HG03469 (cell line): ENCODE data around the gene ARHGAP24.
"Not testable (repeated sequence)": the region's sequence is repeated elsewhere in the genome, so short reads cannot be mapped to it uniquely, and the experiment has no call there.

Experiments
- ATAC-seq: cut with Tn5 transposase; IDR thresholded peaks from one replicate; pipeline ENCODE4 v1.9.1; 2021; ENCODE audit warnings: mild to moderate bottlenecking, moderate library complexity, moderate number of reproducible peaks; ENCODE audit not compliant: unreplicated experiment

The ARHGAP24 gene

GRCh38 chr4:85482010-85482738, 7.2 kb downstream of the ARHGAP24 start:
- ATAC-seq: no peak

DNA sequence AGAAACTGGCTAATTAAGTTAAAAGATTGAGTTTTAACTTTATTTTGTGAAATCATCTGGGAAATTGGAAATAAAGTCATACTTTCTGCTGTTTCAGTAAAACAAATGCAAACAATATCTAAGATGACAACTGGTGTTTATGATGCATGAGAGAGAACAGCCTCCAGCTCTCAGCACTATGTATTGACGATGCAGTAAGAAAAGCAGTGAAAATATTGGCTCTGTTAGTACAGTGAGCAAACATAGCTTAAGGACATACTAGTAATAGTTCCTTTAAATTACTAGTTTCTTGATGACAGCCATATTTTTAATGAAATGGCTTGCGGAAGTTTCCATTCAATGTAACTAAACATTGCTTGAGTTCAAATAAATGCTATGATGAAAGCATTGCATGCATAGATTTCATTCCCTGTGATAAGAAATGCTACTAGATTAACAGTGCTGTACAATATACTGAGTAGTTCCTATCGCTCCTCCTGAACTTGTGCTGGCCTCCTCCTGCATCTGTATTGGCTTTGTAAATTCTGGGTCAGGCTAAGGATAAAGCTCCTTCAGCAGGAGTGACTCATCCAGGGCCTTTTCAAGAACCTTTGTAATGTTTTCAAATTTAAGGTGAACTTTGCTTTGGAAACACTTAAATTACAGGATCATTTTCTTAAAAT, 11.6 kb downstream of the ARHGAP24 start:
- no peak for ATAC-seq

DNA sequence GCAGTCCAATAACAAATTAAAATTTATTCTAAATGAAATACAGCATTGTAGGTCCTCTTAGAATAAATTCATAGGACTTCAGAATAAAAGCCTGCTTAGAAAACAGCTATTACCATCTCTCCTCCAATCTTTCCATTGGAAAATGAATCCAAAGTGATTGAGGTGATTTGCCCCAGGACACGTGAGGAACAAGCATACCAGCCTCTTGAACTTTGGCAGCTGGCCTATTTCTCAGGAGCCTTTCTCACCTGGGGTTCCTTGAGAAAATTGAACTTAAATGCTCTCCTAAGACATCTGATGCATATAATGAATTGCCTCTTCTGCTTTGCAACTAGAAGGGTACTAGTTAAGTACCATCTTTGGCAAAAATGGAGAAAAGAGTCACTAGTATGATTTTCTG, 13.5 kb downstream of the ARHGAP24 start:
- no peak for ATAC-seq

DNA sequence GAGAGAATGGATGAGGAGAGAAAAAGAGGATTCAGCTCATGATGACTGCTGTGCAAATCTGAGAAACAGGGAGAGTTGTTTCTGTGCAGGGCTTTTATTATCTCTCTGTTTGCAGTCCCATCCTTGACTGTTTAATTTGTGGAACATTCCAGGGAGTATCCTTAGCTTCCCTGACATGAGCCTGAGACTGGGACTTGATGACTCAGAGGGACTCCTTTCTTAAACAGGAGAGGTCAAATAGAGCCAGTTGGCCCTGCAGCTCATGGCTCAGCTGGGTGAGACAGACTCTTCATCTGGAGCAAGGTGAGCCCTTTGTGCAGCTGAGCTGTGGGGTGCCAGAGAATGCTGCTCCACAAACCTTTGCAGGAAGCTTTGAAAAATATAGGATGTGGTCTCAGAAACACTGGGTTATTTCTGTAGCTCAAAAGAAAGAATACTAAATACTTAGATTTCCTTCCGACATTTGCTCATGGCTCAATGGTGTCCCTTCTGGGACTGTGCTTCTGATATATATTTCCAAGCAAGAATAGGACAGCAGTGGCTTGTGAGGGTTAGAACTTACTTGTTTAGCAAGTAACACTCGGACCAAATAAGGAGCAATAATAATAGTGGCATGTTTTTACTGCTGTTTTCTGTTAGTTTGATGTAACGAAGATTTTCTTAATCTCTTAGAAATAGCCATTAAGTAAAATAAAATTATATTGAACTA, 14.5 kb downstream of the ARHGAP24 start:
- no peak for ATAC-seq

DNA sequence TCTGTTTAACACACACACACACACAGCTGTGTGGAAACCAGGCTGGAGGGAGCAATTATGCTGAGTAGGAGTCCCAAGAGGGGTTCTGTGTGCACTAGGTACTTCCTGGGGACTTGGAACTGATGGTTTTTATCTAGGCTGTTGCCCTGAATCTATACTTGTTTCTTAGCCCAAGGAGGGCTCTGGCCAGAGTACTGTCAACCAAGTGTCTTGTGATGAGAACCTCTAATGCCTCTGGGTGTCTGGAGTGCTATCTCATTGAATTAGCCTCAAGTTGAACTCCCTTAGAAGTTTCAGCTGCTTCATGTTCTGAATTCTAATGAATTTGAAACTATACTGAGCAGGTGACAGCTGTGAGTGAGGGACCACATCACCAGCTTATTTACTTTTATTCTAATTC, 16.6 kb downstream of the ARHGAP24 start:
- ATAC-seq: peak; percentile 53

- no peak for ATAC-seq
Measured at GRCh38 chr4:85492336-85492735, 17.4 kb downstream of the ARHGAP24 start.

DNA sequence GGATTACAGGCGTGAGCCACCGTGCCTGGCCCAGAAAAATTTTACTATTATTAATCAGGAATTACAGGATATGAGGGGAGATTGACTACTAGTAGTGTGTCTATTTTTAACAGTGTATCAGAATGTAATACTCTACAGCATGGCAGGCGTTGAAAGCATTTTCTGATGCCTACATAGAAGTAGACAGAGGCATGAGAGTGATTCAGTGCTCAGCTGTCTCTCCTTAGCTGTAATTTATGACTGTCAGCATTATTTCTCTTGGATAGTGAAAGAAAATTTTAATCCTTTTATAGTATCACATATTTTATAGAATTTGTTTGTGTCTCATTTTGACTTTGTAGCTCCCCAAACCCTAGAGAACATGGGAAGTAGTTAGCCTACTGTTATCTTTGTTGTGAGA, 20.7 kb downstream of the ARHGAP24 start:
- no peak for ATAC-seq

- no peak for ATAC-seq
Measured at GRCh38 chr4:85496126-85496849, 21.3 kb downstream of the ARHGAP24 start.

DNA sequence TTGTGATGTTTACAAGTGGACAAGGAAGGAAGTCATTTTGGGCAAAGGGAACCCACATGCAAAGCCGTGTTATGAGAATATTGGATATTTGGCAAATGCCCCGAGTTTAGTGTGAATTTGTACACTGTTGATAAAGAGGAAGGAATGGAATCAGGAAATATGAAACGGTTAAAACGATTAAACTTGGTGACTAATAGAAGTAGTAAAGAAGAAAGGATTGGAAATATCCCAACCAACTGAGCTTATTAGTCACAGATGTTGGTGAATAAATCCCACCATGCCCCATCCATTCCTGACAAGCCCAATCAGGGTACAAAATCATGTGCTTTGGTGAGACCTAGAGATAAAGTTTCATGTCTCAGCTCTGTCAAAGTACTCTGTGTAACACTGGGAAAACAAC, 22.0 kb downstream of the ARHGAP24 start:
- ATAC-seq: no peak

DNA sequence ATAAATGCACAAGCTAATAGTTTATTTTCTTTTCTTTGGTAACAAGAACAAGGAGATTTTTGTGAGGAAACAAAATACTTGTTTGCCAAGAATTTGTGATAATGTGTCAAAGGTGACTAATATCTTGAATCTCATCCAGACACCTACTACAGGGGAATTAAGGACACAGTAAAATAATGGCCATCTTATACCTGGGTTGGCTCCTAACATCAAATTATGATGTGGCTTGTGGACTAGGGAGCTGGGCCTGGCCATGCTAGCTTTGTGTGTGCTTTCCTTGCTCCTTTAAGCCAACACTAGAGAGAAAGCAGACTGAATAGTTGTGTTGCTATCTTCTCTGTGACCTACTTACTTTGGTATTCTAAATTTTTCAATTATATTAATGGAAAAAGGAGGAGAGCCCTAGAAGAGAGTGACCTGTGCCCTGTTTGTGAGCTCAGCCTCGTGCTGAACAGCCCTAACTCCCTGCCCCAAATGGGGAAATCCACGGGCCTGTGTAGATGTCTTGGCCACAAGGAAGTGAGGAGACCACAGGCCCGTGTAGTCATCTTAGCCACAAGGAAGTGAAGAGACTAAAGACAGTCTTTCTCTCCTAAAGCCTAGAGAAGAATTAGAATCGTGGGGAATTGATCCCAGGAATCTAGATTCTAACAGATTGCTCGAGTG, 23.3 kb downstream of the ARHGAP24 start:
- ATAC-seq: peak; percentile 96

DNA sequence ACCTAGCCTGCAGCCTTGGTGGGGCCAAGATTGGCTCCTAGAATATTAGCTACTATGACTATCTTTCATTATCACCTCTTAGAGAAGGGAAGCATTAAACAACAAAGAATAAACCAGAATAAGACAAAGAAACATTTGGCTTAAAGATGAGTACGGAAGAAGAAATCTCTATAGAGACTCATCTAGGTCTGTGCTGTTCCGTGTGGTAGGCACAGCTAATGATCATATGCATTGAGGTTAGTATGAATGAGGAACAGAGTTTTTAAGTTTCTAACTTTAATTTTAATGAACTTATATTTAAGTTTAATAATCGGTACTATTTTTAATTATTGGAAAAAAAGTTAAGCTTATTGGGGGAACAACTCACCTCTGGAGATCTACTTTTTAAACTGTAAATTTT, 24.6 kb downstream of the ARHGAP24 start:
- ATAC-seq: no peak

DNA sequence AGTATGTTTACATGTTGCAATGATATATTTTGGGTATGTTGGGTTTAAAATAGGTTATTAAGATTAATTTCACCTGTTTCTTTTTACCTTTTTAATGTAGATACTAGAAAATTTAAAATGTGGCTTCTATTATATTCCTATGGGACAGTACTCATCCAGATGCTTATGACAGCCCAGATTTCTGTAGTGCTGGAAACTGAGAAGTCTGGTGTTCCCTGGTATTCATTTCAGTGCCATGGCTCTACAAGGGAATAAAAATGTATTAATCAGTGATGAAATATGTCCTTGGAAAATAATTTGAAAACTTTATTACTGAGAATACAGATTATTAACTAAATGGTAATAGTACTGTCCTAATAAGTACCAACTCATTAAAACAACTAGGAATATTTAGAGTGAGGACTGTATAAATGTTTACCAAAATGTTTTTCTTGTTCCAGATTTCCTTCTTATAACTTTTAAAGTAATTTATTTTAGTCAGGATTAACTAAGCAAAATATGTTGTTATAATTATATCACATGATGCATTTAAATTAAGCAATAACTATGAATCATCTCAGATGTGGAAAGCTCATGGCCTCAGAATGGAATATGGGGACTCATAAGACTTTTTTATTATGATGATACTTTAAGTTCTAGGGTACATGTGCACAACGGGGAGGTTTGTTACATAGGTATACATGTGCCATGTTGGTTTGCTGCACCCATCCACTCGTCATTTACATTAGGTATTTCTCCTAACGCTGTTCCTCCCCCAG, 25.3 kb downstream of the ARHGAP24 start:
- ATAC-seq: no peak

- ATAC-seq: not testable (repeated sequence)
Measured at GRCh38 chr4:85501145-85501544, 26.2 kb downstream of the ARHGAP24 start.

- ATAC-seq: no peak
Measured at GRCh38 chr4:85508654-85509053, 33.7 kb downstream of the ARHGAP24 start.

DNA sequence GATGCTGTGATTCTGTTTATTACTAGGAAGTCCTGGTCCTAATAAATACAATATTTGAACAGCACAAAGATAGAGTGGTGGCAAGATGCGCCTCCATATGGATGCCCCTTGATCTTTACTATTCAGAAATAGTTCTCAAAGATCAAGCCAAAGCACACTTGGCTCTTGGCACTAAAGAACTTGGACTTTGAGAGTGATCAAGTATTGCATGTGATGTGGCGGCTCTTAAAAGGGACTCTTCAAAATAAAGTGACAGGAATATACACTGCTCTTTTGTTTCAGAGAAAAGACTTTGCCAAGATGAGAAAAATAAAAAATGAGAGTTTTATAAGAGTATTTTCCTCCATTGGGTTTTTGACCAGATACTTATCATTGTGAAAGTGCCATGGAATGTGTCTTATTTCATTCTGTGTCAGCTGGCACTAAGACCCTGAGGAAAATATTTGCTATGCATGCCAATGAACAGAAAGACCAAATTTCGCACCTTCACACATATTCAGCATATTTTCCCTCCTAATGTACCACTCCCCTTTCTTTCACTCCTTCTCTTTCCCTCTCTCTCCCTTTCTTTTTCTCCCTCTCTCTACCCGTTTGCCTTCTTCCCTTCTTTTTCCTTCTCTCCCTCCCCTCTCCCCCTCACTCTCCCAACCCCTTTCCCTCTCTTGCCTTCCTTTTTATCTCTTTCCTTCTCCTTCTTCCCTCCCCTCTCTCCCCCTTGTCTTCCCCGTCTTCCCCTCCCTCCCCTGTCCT, 35.1 kb downstream of the ARHGAP24 start:
- ATAC-seq: no peak

GRCh38 chr4:85510632-85510984, 35.7 kb downstream of the ARHGAP24 start:
- ATAC-seq: no peak

DNA sequence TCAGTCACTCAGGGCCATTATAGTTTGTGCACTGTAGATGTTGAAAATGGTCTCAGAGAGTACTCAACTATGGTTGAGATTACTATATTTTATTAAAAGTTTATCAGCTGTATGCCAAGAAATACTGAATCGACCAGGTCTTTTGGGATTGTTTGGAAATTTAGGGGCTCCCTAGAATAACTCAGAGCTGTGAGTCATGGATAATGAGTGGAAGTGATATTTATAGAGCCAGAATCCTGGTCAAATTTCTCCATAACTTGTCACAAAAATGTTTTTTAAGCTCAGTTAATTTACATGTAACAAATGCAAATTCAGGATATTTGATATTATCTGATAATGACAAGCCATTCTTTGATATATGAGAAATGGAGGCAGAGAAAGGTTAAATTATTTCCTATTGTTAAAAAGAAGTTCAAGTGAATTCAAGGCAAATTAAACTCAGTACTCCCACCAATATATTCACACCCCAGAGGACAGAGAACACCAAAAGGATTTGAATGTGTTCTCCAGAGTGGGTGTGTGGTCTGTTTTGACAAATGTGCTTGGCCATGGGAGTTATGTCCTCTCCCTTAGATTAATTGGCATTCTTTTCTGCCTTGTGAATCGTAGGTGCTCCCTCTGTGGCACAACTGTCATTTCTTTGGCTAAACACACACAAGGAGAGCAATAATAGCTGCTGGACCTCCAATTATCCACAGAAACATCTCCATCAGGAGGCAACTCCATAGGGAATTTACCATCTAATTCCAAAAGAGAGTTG, 37.7 kb downstream of the ARHGAP24 start:
- no peak for ATAC-seq

- ATAC-seq: no peak
Measured at GRCh38 chr4:85514117-85514516, 39.2 kb downstream of the ARHGAP24 start.

DNA sequence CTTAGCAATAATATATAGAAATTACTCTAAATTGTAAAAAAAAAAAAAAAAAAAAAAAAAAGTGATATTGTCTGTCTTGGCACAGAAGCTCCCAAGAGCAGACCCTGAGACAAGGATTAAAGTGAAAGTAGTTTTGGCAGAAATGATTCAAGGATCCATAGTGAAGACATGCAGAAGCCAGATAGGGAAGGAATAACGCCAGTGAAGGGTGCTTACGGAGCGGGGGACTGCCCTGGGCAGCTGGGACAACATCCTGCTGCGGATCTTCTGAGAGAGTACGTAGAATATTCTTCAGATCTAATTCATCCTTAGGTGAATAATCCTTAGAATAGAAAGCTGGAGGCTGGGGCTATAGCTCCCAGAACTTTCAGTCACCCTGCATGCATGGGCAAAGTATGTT, 39.8 kb downstream of the ARHGAP24 start:
- no peak for ATAC-seq
